Pons (tissue), 1 donor: ENCODE measurements around the gene RETREG1.
A peak's percentile ranks its signal among the peaks of the same experiment; 100 is the strongest.
"Not testable (repeated sequence)": the region's sequence is repeated elsewhere in the genome, so short reads cannot be mapped to it uniquely, and the experiment has no call there.

Experiments used
- DNase-seq: peaks from one replicate; pipeline ENCODE4 v3.0.0-alpha.2; 2016; ENCODE audit warnings: low spot score

The RETREG1 gene

DNA sequence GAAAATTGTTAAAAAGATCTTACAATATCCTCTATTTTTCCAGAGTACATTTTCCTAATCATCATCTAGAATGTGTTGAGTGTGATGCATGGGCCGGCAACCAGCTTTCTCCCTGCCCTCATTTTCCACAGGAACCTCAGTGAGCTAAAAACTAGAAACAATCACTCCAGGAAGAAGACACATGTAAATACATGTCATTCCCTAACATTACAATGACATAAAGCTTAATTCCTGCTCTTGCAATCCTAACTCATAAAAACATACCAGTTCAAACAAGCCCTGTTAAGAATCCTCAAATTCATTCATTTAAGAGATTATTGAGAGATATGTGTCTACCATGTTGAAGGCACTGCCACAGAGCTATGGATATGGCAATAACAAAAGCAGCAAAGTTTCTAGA, 132.7 kb downstream of the RETREG1 start:
- DNase-seq, result no peak

- no peak for DNase-seq
These were observed 133.4 kb downstream of the RETREG1 start for GRCh38 chr5:16483361-16483760.

DNA sequence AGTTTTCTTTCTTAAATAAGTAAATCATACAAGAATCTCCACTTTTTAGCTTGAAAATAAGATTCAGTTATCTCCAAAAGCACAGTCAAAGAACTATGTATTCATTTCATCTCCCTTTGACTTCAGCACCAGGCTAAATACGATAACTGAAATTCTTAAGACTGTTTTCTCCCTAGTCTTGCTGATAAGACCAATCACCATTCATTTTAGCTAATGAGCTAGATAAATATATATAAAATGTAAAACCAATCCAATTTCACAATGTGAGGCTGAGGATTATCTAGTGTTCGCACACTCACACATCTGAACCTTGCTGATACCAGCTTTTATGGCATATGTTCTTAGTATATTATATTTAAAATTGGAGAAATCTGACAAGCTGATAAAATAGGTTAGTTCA, 133.9 kb downstream of the RETREG1 start:
- no peak for DNase-seq

GRCh38 chr5:16480821-16481538, 135.8 kb downstream of the RETREG1 start:
- no peak for DNase-seq

DNA sequence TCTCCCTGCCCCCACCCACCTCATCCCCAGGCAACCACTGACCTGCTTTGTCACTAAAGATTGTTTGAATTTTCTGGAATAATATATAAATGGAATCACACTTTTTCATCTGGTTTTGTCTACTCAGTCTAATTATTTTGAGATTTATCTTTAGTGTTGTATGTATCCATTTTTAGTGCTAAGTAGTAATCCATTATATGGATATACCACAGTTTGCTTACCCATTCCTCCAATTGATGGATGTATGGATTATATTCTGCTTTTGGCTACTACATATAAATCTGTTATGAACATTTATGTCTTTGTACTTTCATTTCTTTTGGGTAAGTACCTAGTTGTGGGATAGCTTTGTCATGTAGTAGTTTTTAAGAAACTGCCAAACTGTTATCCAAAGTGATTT, 136.7 kb downstream of the RETREG1 start:
- DNase-seq, result no peak

GRCh38 chr5:16477541-16477940, 139.3 kb downstream of the RETREG1 start:
- no peak for DNase-seq

- DNase-seq, result not testable (repeated sequence)
These were observed 140.4 kb downstream of the RETREG1 start for GRCh38 chr5:16476417-16476816.

GRCh38 chr5:16471387-16471786, 145.4 kb downstream of the RETREG1 start:
- DNase-seq, result no peak

DNA sequence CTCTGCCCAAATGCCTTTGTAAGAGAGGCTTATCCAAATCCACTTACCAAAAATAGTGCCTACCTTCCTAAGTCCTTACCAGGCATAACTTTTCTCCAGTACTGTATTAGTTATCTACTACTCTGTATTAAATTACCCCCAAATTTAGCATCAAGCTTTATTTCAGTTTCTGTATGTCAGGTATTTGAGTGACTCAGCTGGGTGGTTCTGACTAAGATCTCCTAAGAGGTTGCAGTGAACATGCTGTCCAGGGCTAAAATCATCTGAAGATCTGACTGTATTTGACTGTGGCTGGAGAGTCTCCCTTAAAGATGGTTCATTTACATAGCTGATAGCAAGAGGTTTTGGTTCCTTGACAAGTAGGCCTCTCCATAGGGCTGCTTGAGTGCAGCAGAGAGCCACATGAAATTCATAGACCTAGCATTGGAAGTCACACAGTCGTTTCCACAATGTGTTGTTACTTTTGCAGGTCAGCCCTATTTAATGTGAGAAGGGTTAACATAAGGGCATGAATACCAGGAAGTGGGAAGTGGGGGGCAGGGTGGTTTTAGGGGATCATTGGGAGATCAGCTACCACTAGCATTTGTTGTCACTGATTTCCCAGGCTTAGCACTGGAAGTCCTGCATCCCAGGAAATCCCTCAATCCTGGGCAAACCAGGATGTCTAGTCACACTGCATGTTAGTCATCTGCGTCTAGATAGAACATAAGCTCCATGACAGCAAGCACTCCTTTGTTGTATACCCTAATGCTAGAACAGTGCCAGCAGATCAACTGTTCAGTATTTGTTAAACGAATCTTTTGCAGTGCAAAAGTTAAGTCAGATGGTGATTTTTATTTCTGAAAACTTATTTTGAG, 149.2 kb downstream of the RETREG1 start:
- no peak for DNase-seq

- peak; percentile 94 for DNase-seq
These were observed 151.0 kb downstream of the RETREG1 start, which contains the start of gene ZNF622 for GRCh38 chr5:16465544-16466432. Gene ZNF622, minus strand, starts transcription at chr5:16465800. Its CDS starts 135 bp downstream, at chr5:16465665.

- no peak for DNase-seq
These were observed 151.9 kb downstream of the RETREG1 start for GRCh38 chr5:16464664-16465543.

- DNase-seq, result no peak
These were observed 152.6 kb downstream of the RETREG1 start for GRCh38 chr5:16464231-16464630.

DNA sequence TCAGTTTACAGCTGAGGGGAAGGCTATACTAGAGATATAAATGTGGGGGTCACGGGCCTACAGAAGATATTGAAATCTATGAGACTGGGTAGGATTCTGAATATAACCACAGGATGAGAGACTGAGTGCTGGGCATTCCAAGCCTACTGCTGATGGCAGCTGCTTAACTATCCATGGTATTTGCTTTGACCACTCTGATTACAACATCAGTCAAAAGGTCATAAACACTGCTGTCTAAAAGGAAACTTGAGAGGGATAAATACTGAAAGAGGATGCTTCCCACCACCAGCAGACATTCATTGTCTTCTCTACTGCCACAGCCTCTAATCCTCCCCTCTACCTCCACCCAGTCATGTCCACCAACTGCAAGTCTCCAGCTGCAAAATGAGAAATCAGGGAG, 155.0 kb downstream of the RETREG1 start:
- no peak for DNase-seq

DNA sequence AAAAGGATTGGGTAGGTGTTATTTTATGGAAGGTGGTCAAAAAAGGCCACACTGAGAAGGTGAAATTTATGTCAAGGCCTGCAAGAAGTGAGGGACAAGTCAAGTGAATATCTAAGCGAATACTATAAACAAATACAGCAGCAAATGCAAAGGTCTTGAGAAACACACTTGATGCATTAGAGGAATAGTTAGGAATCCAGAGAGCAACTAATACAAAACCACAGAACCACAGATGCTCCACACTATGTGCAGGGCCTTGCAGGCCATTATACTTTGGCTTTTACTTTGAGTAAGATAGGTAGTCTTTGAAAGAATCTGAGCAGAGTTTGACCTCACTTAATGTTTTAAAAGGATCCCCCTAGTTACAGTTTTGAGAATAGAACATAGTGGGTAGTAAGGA, 155.8 kb downstream of the RETREG1 start:
- DNase-seq, result no peak

GRCh38 chr5:16459451-16459850, 157.3 kb downstream of the RETREG1 start:
- no peak for DNase-seq

DNA sequence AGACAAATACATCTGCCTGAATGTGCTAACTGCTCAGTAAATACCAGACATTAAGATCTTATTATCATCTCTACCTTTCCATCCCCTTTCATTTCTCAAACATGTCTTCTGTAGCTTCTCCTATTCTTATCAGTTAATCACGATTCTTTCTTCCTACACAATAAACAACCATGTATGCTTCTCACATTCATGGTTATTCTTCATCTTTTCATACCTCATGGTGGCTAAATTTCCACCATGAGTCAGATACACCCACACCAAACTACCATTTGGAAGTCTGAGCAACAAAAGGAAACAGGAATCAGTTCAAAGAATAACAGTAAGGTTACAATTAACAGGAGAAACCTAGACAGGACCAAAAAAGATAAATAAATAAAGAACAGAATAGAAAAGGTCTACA, 158.9 kb downstream of the RETREG1 start:
- DNase-seq, result no peak

DNA sequence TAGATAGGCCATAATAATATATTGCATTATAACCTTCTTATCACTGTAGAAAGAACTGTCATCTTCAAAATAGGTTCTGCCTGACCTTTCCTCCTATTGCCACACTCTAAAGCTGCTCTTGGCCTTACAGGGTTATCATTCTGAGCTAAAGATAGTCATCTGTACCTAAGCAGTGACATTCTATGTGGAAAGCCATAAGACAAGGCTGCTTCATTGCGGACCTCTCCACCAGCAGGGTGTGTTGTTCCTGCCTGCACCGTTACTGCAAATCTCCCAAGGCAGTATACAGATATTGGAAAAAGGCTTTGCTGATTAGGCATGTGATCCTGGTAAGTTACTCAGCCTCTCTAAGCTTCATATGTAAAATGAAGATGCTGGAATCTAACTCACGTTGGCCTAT, 159.3 kb downstream of the RETREG1 start:
- DNase-seq, result no peak

DNA sequence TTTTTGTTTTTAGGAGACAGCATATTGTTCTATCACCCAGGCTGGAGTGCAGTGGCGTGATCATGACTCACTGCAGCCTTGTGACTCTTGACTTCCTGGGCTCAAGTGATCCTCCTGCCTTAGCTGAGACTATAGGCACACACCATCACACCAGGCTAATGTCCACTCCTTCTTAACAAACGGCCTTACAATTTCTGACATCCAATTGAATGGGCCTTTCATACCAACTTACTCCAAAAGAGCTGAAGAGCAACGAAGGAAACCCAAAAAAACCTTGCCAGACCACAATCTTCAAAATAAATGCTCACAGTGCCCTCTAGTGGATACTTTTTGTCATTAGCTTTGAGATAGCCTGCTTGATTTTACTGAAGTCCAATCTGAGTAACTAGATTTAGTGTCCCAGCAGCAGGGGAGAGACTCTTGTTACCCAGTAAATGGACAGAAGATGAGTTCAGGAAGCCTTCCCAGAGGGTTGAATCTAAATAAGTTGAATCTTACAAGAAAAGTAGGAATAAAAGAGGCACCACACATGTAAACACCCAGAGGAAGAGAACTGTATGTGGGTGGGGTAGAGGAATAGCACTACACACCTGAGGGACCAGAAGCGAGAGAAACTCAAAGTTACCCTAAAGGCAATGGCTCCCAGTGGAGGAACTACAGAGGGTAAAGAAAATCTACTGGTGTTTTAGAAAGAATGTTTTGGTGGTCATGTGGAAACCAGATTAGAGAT, 160.5 kb downstream of the RETREG1 start:
- DNase-seq, result peak; percentile 86

- no peak for DNase-seq
These were observed 161.1 kb downstream of the RETREG1 start for GRCh38 chr5:16455668-16456067.

GRCh38 chr5:16454686-16455085, 162.1 kb downstream of the RETREG1 start:
- no peak for DNase-seq

DNA sequence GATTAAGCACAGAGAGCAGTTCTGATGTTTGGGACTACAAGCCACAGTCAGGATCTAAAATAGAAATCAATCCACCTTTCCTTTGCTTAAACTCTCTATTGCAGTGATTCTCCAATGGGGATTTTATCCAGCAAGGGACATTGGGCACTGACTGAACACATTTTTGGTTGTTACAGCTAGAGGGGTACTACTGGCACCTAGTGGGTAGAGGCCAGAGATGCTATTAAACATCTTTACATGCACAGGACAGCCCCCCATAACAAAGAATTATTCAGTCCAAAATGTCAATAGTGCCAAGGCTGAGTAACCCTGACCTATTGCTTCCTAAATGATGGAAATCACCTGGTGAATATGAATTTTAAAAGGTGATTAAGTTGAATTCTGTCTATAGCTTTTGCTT, 163.2 kb downstream of the RETREG1 start:
- DNase-seq, result no peak
